A673 (cell line): Measurements from ENCODE around the gene POLD4.

Experiments used
- CTCF ChIP-seq: fragments of 300-800, 200-600 bp; sonication (generic); conservative IDR thresholded peaks from 2 replicates; pipeline ENCODE4 v1.5.1; 2017; ENCODE audit warnings: low read depth, mild to moderate bottlenecking, antibody characterized with exemption, low read length, moderate library complexity, mixed read lengths
- EZH2 ChIP-seq: fragments of 200-600 bp; sonication (generic); IDR thresholded peaks from 2 replicates; pipeline ENCODE4 v1.6.1; 2017; ENCODE audit warnings: borderline replicate concordance, low read depth, mild to moderate bottlenecking, mixed read lengths, antibody characterized with exemption, low read length; ENCODE audit not compliant: poor library complexity, severe bottlenecking

DNA sequence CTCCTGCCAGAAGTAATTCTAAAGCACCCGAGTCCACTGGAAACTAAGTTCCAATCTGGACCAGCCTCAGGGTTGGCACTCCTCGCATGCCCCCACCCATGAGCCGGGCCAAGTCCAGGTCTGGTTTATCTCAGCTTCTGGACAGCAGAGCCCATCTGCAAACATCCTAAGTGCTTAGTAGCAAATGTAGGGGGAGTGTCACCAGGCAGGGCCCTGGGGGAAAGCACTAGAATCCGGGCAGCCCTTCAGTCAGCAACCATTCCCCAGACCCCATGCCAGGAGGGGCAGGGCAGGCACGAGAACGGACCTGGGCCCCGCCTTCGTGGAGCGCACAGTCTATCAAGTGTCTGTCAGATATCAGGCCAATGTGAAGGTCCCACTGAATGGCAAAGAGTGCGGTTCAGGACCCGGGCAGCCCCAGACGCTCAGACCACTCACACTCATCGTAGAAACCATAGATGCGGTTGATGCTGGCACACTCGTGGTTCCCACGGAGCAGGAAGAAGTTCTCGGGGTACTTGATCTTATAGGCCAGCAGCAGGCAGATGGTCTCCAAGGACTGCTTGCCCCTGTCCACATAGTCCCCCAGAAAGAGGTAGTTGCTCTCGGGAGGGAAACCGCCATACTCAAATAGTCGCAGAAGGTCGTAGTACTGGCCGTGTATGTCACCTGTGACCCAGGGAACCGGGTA is 47.0 kb upstream of the POLD4 start:
- no peak for TF ChIP-seq CTCF
- no peak for TF ChIP-seq EZH2
